ENCODE measurements around the gene RRAGD.

Gene RRAGD

DNA sequence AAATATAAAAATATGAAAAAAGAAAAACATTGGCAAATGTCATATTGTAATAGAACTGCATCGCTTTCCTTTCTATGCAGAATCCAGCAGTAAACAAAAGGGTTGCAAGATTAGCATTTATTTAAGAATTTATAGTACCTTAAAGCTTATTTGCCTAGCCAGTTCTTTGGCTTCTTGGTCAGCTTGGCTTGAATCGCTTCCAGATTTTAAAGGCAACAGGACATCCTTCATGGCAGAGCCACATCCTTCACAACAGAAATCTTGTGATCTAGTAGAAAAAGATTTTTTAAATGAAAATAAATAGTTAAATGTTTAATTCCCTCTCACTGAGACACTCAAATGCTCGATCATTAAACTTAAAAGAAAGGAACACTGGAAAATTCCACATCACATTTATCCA is 76.9 kb downstream of the RRAGD start:
- no peaks in the 10 kb centered on the region for H3K79me1 ChIP-seq (ENCODE audit: low read depth, low read length)
- no peak overlapping the region for H2BK12ac ChIP-seq (ENCODE audit: low read length)
- no peaks in the 10 kb centered on the region for H3K9me3 ChIP-seq (replicated peaks in 1 of 2; ENCODE audit: control insufficient read depth in 2 of 2, insufficient read depth in 1 of 2, low read depth in 1 of 2, low read length in 2 of 2)
- H4K91ac ChIP-seq (ENCODE audit: low read depth, low read length, poor library complexity), result no peak overlapping the region
- H4K8ac ChIP-seq (ENCODE audit: low read depth, low read length), result no peak overlapping the region
- no peaks in the 10 kb centered on the region for H3K27me3 ChIP-seq (ENCODE audit: control insufficient read depth in 3 of 3, insufficient read depth in 3 of 3, low read depth in 1 of 3, low read length in 3 of 3)
- no CpG with 5 or more reads among the region's 3 CpGs for WGBS, 2 donors (ENCODE audit: extremely low coverage in 2 of 2, insufficient read length in 2 of 2, insufficient replicate concordance in 1 of 2)
- peaks cover 0 to 87% of the 10 kb centered on the region in 2 donors for H3K36me3 ChIP-seq (replicated peaks in 1 of 2; ENCODE audit: control insufficient read depth in 2 of 2, insufficient read depth in 2 of 2, low read length in 2 of 2)
- no peak overlapping the region for H3K9ac ChIP-seq (ENCODE audit: low read depth, low read length, poor library complexity)
- H3K14ac ChIP-seq (ENCODE audit: low read length), result no peak overlapping the region
- no peak overlapping the region for H2BK15ac ChIP-seq (ENCODE audit: low read length)
- H3K23ac ChIP-seq (ENCODE audit: low read depth, low read length, poor library complexity), result no peak overlapping the region
- H3K4me2 ChIP-seq (ENCODE audit: insufficient read depth, low read length, poor library complexity, severe bottlenecking), result no peak overlapping the region
- H3K4me3 ChIP-seq (ENCODE audit: low read length in 2 of 2), result no peak overlapping the region
- no peak overlapping the region for H2BK5ac ChIP-seq (ENCODE audit: low read length)
- H3K4ac ChIP-seq (ENCODE audit: low read length), result no peak overlapping the region
- no peak for DNase-seq (ENCODE audit: low spot score)
- H3K4me1 ChIP-seq (ENCODE audit: control insufficient read depth in 2 of 2, insufficient read depth in 1 of 2, low read depth in 1 of 2, low read length in 2 of 2), result no peaks in the 10 kb centered on the region
- H3K18ac ChIP-seq (ENCODE audit: low read length), result no peak overlapping the region
- no peak overlapping the region for H2AK5ac ChIP-seq (ENCODE audit: low read depth, low read length)
- H2BK120ac ChIP-seq (ENCODE audit: low read depth, low read length), result no peak overlapping the region
- no peak overlapping the region for H3K27ac ChIP-seq (replicated peaks; ENCODE audit: low read length)
- no peak overlapping the region for H2AFZ ChIP-seq (ENCODE audit: low read length)

DNA sequence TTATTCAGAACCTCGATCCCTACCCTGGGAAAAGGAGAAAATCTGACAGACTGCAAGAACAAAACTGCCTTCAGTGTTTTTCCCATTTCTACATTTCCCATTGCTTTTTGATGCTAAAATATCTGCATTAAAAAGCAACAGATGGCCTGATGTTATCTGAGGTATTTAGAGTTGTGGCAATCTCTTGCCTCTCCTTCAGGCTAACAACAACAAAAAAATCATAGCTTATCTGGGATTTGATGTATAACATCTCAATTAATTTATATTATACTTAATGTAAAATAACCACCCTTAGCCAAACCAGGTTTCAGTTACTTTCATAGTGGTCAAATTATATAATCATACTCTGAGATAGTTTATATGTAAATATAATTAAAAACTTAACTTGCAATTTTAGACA is 81.2 kb downstream of the RRAGD start:
- peaks cover 2 to 91% of the 10 kb centered on the region in 2 donors for H3K36me3 ChIP-seq (replicated peaks in 1 of 2; ENCODE audit: control insufficient read depth in 2 of 2, insufficient read depth in 2 of 2, low read length in 2 of 2)

DNA sequence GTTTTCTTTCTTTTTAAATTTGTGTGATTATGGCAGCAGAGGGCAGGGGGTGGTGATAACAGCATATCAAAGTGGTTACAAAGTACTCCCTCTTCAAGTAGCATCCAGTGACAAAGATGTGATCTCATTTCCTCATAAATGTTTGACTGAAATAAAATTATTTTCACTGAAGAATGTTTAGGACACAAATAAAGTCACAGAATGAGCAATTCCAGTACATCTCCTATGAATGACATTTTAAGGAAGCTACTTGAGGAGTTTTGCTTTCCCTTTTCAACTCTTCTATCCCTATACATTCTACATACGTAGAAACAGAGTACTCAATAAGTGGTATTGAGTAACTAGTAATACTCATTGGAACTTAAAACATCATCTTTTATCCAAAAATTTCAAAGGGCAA is 83.1 kb downstream of the RRAGD start:
- H3K4ac ChIP-seq (ENCODE audit: low read length), result no peak overlapping the region
- H3K27ac ChIP-seq (replicated peaks; ENCODE audit: low read length), result no peak overlapping the region
- no peak overlapping the region for H4K8ac ChIP-seq (ENCODE audit: low read depth, low read length)
- H3K79me1 ChIP-seq (ENCODE audit: low read depth, low read length), result no peaks in the 10 kb centered on the region
- no peak overlapping the region for H3K4me3 ChIP-seq (ENCODE audit: low read length in 2 of 2)
- no peak overlapping the region for H2AFZ ChIP-seq (ENCODE audit: low read length)
- no peak overlapping the region for H4K91ac ChIP-seq (ENCODE audit: low read depth, low read length, poor library complexity)
- no peak overlapping the region for H3K4me2 ChIP-seq (ENCODE audit: insufficient read depth, low read length, poor library complexity, severe bottlenecking)
- H2BK120ac ChIP-seq (ENCODE audit: low read depth, low read length), result no peak overlapping the region
- H3K27me3 ChIP-seq (ENCODE audit: control insufficient read depth in 3 of 3, insufficient read depth in 3 of 3, low read depth in 1 of 3, low read length in 3 of 3), result no peaks in the 10 kb centered on the region
- no peaks in the 10 kb centered on the region for H3K9me3 ChIP-seq (replicated peaks in 1 of 2; ENCODE audit: control insufficient read depth in 2 of 2, insufficient read depth in 1 of 2, low read depth in 1 of 2, low read length in 2 of 2)
- peaks cover 4 to 87% of the 10 kb centered on the region in 2 donors for H3K36me3 ChIP-seq (replicated peaks in 1 of 2; ENCODE audit: control insufficient read depth in 2 of 2, insufficient read depth in 2 of 2, low read length in 2 of 2)
- no peak overlapping the region for H2AK5ac ChIP-seq (ENCODE audit: low read depth, low read length)
- no peak overlapping the region for H2BK12ac ChIP-seq (ENCODE audit: low read length)
- WGBS, 2 donors (ENCODE audit: extremely low coverage in 2 of 2, insufficient read length in 2 of 2, insufficient replicate concordance in 1 of 2), result no CpG with 5 or more reads among the region's 1 CpG
- no peak overlapping the region for H3K18ac ChIP-seq (ENCODE audit: low read length)
- H3K23ac ChIP-seq (ENCODE audit: low read depth, low read length, poor library complexity), result no peak overlapping the region
- H3K14ac ChIP-seq (ENCODE audit: low read length), result no peak overlapping the region
- no peak overlapping the region for H2BK5ac ChIP-seq (ENCODE audit: low read length)
- H2BK15ac ChIP-seq (ENCODE audit: low read length), result no peak overlapping the region
- no peaks in the 10 kb centered on the region for H3K4me1 ChIP-seq (ENCODE audit: control insufficient read depth in 2 of 2, insufficient read depth in 1 of 2, low read depth in 1 of 2, low read length in 2 of 2)
- no peak overlapping the region for H3K9ac ChIP-seq (ENCODE audit: low read depth, low read length, poor library complexity)
- DNase-seq (ENCODE audit: low spot score), result no peak

More for the DNA sequence above, 81.2 kb downstream of the RRAGD start:
- Histone ChIP-seq H4K91ac (ENCODE audit: low read depth, low read length, poor library complexity) (no peak overlapping the region), H3K79me1 (ENCODE audit: low read depth, low read length) (no peaks in the 10 kb centered on the region), H2BK12ac (ENCODE audit: low read length) (no peak overlapping the region), H3K9ac (ENCODE audit: low read depth, low read length, poor library complexity) (no peak overlapping the region), H2BK5ac (ENCODE audit: low read length) (no peak overlapping the region), H3K4me1 (ENCODE audit: control insufficient read depth in 2 of 2, insufficient read depth in 1 of 2, low read depth in 1 of 2, low read length in 2 of 2) (no peaks in the 10 kb centered on the region), H3K14ac (ENCODE audit: low read length) (no peak overlapping the region), H3K9me3 (replicated peaks in 1 of 2; ENCODE audit: control insufficient read depth in 2 of 2, insufficient read depth in 1 of 2, low read depth in 1 of 2, low read length in 2 of 2) (no peaks in the 10 kb centered on the region), H3K4me2 (ENCODE audit: insufficient read depth, low read length, poor library complexity, severe bottlenecking) (no peak overlapping the region), H3K18ac (ENCODE audit: low read length) (no peak overlapping the region), H3K4ac (ENCODE audit: low read length) (no peak overlapping the region), H3K4me3 (ENCODE audit: low read length in 2 of 2) (no peak overlapping the region), H2BK120ac (ENCODE audit: low read depth, low read length) (no peak overlapping the region), H3K23ac (ENCODE audit: low read depth, low read length, poor library complexity) (no peak overlapping the region), H2BK15ac (ENCODE audit: low read length) (no peak overlapping the region), H4K8ac (ENCODE audit: low read depth, low read length) (no peak overlapping the region), H3K27me3 (ENCODE audit: control insufficient read depth in 3 of 3, insufficient read depth in 3 of 3, low read depth in 1 of 3, low read length in 3 of 3) (no peaks in the 10 kb centered on the region), H2AK5ac (ENCODE audit: low read depth, low read length) (no peak overlapping the region), H2AFZ (ENCODE audit: low read length) (no peak overlapping the region), H3K27ac (replicated peaks; ENCODE audit: low read length) (no peak overlapping the region)
- DNase-seq (ENCODE audit: low spot score), result no peak
- WGBS, 2 donors (ENCODE audit: extremely low coverage in 2 of 2, insufficient read length in 2 of 2, insufficient replicate concordance in 1 of 2), result no CpG with 5 or more reads among the region's 1 CpG

DNA sequence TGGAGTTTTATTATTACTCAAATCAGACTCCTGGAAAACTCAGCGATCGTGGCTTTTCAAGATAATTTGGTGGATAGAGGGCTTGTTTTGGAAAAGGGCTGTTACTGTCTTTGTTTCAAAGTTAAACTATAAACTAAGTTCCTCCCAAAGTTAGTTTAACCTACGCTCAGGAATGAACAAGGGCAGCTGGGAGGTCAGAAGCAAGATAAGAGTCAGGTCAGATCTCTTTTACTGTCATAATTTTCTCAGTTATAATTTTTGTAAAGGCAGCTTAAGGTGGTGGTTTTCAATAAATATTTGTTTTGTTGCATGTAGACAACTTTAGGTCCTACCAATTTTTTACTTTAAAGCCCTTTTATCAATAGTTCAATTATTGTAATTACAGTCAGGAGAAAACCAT is 87.8 kb downstream of the RRAGD start:
- Histone ChIP-seq H3K9ac (ENCODE audit: low read depth, low read length, poor library complexity) (no peak overlapping the region), H2AFZ (ENCODE audit: low read length) (no peak overlapping the region), H3K36me3 (replicated peaks in 1 of 2; ENCODE audit: control insufficient read depth in 2 of 2, insufficient read depth in 2 of 2, low read length in 2 of 2) (peaks cover 2 to 42% of the 10 kb centered on the region in 2 donors), H4K91ac (ENCODE audit: low read depth, low read length, poor library complexity) (no peak overlapping the region), H3K27me3 (ENCODE audit: control insufficient read depth in 3 of 3, insufficient read depth in 3 of 3, low read depth in 1 of 3, low read length in 3 of 3) (no peaks in the 10 kb centered on the region), H3K27ac (replicated peaks; ENCODE audit: low read length) (no peak overlapping the region), H3K9me3 (replicated peaks in 1 of 2; ENCODE audit: control insufficient read depth in 2 of 2, insufficient read depth in 1 of 2, low read depth in 1 of 2, low read length in 2 of 2) (peaks cover 3 to 21% of the 10 kb centered on the region in 2 donors), H2BK15ac (ENCODE audit: low read length) (no peak overlapping the region), H3K79me1 (ENCODE audit: low read depth, low read length) (no peaks in the 10 kb centered on the region), H4K8ac (ENCODE audit: low read depth, low read length) (no peak overlapping the region), H3K4ac (ENCODE audit: low read length) (no peak overlapping the region), H3K14ac (ENCODE audit: low read length) (no peak overlapping the region), H2BK5ac (ENCODE audit: low read length) (no peak overlapping the region), H3K4me2 (ENCODE audit: insufficient read depth, low read length, poor library complexity, severe bottlenecking) (no peak overlapping the region), H2BK12ac (ENCODE audit: low read length) (no peak overlapping the region), H3K18ac (ENCODE audit: low read length) (no peak overlapping the region), H2BK120ac (ENCODE audit: low read depth, low read length) (no peak overlapping the region), H3K23ac (ENCODE audit: low read depth, low read length, poor library complexity) (no peak overlapping the region), H3K4me3 (ENCODE audit: low read length in 2 of 2) (no peak overlapping the region), H2AK5ac (ENCODE audit: low read depth, low read length) (no peak overlapping the region), H3K4me1 (ENCODE audit: control insufficient read depth in 2 of 2, insufficient read depth in 1 of 2, low read depth in 1 of 2, low read length in 2 of 2) (no peaks in the 10 kb centered on the region)
- DNase-seq (ENCODE audit: low spot score), result no peak
- no CpG with 5 or more reads among the region's 3 CpGs for WGBS, 2 donors (ENCODE audit: extremely low coverage in 2 of 2, insufficient read length in 2 of 2, insufficient replicate concordance in 1 of 2)
